Gastrocnemius medialis (tissue), 4 donors: ENCODE data around the gene THRB.

Experiments
- CTCF ChIP-seq, 5 experiments: fragments of 450-650 bp in 3 of 5; fragments of 200-600 bp in 2 of 5; sonication (generic) in 2 of 5; IDR thresholded peaks in 4 of 5; conservative IDR thresholded peaks in 1 of 5; 1 replicate in 4 of 5; 2 replicates in 1 of 5; pipeline ENCODE4 v1.5.1; 2016 to 2019; ENCODE audit warnings: antibody characterized with exemption in 5 of 5, mild to moderate bottlenecking in 3 of 5, moderate library complexity in 3 of 5
- POLR2A ChIP-seq, 2 donors: fragments of 450-650 bp; IDR thresholded peaks; one replicate each; pipeline ENCODE4 v1.6.1; 2017; ENCODE audit warnings: antibody characterized with exemption in 2 of 2, mild to moderate bottlenecking in 2 of 2, moderate library complexity in 2 of 2

GRCh38 chr3:24361623-24362022 is 133.0 kb downstream of the THRB start:
- no peak for TF ChIP-seq CTCF (IDR thresholded peaks at IDR 0.05 in 4 of 5, conservative IDR thresholded peaks at IDR 0.05 in 1 of 5)
- TF ChIP-seq POLR2A (IDR thresholded peaks at IDR 0.05) = no peak
